RWPE1 (cell line): ENCODE results near the gene C15orf61.

ENCODE experiments used
- CTCF ChIA-PET: fragments of 350-600 bp; sonication (Branson Sonifier 250); formaldehyde crosslinking; extraction: SDS; loops from one replicate; lab custom pipeline; 2021; lab: Yijun Ruan, JAX
- POLR2A ChIA-PET: fragments of 400-600 bp; formaldehyde crosslinking; extraction: SDS; loops from one replicate; lab custom pipeline; 2020; ENCODE audit warnings: antibody characterized with exemption; ENCODE audit not compliant: low non-redundant PET; lab: Yijun Ruan, JAX
- DNase-seq: peaks from one replicate; pipeline ENCODE4 v3.0.0; 2012; ENCODE audit warnings: low spot score
- H3K27ac ChIP-seq: fragments of 450-650 bp; 2 replicates; pipeline ENCODE4 v1.5.1; 2017
- CTCF ChIP-seq: fragments of 450-650 bp; conservative IDR thresholded peaks from 2 replicates; pipeline ENCODE4 v1.5.1; 2017; ENCODE audit warnings: low read depth, mild to moderate bottlenecking

The C15orf61 gene

GRCh38 chr15:67556976-67557570, 36.1 kb downstream of the C15orf61 start:
- POLR2A ChIA-PET = no interaction called here

DNA sequence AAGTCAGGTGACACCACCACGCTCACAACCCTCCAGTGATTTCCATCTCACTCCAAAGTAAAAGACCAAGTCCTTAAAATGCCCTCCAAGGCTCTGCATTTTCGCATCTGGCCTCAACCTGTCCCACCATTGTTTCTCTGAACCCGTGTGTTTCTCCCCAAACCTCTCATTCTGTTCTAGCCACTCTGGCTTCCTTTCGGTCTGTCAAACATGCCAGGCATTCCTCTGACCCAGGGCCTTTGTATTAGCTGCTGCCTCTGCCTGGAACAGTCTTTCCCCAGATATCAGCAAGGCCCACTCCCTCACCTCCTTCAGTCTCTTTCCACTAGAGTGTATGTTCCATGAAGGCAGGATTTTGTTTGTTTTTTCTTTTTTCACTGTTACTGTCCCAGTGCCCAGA, 37.6 kb downstream of the C15orf61 start:
- no peak for DNase-seq
- CTCF ChIA-PET = no interaction called here
- no peak overlapping the region for H3K27ac ChIP-seq
- no peak for TF ChIP-seq CTCF
- POLR2A ChIA-PET = no interaction called here

More at GRCh38 chr15:67556976-67557570, 36.1 kb downstream of the C15orf61 start:
- H3K27ac ChIP-seq = no peak overlapping the region
- no peak for TF ChIP-seq CTCF
- CTCF ChIA-PET = interaction anchor here (0.6 to 0.7 kb wide), 2 partner anchors 297 to 954 kb away, joined by 3 to 4 read pairs; no protein-coding TSS in a partner anchor
- DNase-seq = no peak

- DNase-seq = no peak
- TF ChIP-seq CTCF = no peak
- ChIA-PET CTCF (no interaction called here), POLR2A (no interaction called here)
- H3K27ac ChIP-seq = no peak overlapping the region
Measured at GRCh38 chr15:67559158-67559557, 38.2 kb downstream of the C15orf61 start.

GRCh38 chr15:67559576-67559975, 38.6 kb downstream of the C15orf61 start:
- H3K27ac ChIP-seq = no peak overlapping the region
- no peak for DNase-seq
- TF ChIP-seq CTCF = no peak
- ChIA-PET POLR2A (no interaction called here), CTCF (interaction anchor here (0.6 to 0.8 kb wide), 2 partner anchors 35 to 103 kb away, joined by 5 to 8 read pairs; no protein-coding TSS in a partner anchor)

DNA sequence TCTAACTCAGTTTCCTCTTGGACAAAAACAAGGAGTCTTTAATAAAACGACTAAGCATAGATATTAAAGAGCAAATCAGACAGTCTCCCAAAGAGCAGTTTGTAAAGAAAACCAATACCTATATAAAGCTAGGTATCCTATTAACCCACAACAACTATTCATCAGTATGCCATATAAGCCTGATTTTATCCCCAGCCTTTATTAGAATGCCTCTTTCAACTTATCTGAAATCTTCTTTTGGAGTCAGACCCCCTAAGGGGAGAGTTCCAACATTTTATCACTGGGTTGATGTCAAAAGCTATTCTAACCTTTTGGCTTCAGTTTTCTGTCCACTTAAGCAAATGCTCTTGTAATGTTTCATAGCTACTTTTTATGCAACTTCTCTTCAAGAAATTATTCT, 39.4 kb downstream of the C15orf61 start:
- POLR2A ChIA-PET = no interaction called here
- CTCF ChIA-PET = interaction anchor here (0.6 to 0.8 kb wide), 2 partner anchors 35 to 103 kb away, joined by 5 to 8 read pairs; no protein-coding TSS in a partner anchor
- no peak for DNase-seq
- TF ChIP-seq CTCF = no peak
- H3K27ac ChIP-seq = no peak overlapping the region

DNA sequence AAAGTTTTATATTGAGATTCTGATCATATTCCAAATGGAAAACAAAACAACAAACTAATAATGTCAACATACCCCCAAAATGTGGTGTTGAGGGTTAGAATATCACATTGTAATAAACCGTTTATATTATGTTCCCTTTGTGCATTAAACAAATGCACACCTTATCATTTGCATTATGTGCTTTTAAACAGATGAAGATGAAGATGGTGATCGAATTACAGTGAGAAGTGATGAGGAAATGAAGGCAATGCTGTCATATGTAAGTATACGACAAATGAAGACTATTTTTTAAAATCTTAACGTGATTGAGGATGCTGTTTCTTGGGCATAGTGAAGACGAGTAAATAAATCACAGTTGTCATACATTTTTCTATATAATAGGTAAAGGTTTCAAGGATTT, 42.2 kb downstream of the C15orf61 start:
- no peak overlapping the region for H3K27ac ChIP-seq
- no peak for DNase-seq
- CTCF ChIA-PET = no interaction called here
- POLR2A ChIA-PET = no interaction called here
- no peak for TF ChIP-seq CTCF
